OCI-LY7 (cell line): ENCODE results near the gene ZNF282.

Experiments used
- EZH2phosphoT487 ChIP-seq: fragments of 200-600 bp; sonication (generic); IDR thresholded peaks from 2 replicates; pipeline ENCODE4 v1.6.1; 2018; ENCODE audit warnings: low read depth, borderline replicate concordance, mild to moderate bottlenecking, mixed run types, antibody characterized with exemption, low read length, moderate library complexity, mixed read lengths
- TF ChIP-seq, protein P1 (sequence below): fragments of 200-600 bp; sonication (generic); conservative IDR thresholded peaks from 2 replicates; pipeline ENCODE4 v1.5.1; 2014; ENCODE audit warnings: mild to moderate bottlenecking, antibody characterized with exemption, low read length, moderate library complexity, mixed read lengths

DNA sequence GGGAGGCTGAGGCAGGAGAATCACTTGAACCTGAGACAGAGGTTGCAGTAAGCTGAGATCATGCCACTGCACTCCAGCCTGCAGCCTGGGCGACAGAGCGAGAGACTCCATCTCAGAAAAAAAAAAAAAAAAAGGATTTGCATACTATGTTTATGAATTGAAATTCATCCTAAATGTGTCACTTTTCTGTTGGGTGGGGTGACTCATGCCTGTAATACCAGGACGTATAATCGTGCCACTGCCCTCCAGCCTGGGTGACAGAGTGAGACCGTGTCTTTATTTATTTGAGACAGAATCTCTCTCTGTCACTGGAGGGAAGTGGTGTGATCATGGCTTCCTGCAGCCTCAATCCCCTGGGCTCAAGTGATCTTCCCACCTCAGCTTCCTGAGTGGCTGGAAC, 49.9 kb downstream of the ZNF282 start:
- TF ChIP-seq, protein P1, sequence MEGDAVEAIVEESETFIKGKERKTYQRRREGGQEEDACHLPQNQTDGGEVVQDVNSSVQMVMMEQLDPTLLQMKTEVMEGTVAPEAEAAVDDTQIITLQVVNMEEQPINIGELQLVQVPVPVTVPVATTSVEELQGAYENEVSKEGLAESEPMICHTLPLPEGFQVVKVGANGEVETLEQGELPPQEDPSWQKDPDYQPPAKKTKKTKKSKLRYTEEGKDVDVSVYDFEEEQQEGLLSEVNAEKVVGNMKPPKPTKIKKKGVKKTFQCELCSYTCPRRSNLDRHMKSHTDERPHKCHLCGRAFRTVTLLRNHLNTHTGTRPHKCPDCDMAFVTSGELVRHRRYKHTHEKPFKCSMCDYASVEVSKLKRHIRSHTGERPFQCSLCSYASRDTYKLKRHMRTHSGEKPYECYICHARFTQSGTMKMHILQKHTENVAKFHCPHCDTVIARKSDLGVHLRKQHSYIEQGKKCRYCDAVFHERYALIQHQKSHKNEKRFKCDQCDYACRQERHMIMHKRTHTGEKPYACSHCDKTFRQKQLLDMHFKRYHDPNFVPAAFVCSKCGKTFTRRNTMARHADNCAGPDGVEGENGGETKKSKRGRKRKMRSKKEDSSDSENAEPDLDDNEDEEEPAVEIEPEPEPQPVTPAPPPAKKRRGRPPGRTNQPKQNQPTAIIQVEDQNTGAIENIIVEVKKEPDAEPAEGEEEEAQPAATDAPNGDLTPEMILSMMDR, result no peak
- no peak for TF ChIP-seq EZH2phosphoT487
